Hepatocyte (in vitro differentiated cells): ENCODE results near the gene OSCAR. TPM values are rescaled to one million over a fixed set of nuclear protein-coding genes. Genes with fewer than 3 reads are reported as not detected.
"Not testable (repeated sequence)": the region's sequence is repeated elsewhere in the genome, so short reads cannot be mapped to it uniquely, and the experiment has no call there.

ENCODE experiments used
- DNase-seq: peaks from one replicate; pipeline ENCODE4 v3.0.0-alpha.2; 2016; ENCODE audit warnings: low spot score
- H2AFZ ChIP-seq: fragments of 200-600 bp; sonication (generic); 2 replicates; pipeline ENCODE4 v1.6.0; 2016; ENCODE audit warnings: antibody characterized with exemption, mild to moderate bottlenecking
- H3K27ac ChIP-seq: fragments of 200-600 bp; sonication (generic); 2 replicates; pipeline ENCODE4 v1.5.1; 2016; ENCODE audit warnings: mild to moderate bottlenecking
- H3K27me3 ChIP-seq: fragments of 200-600 bp; sonication (generic); 2 replicates; pipeline ENCODE4 v1.6.1; 2016
- H3K36me3 ChIP-seq: fragments of 200-600 bp; sonication (generic); replicated peaks from 2 replicates; pipeline ENCODE4 v1.5.1; 2016; ENCODE audit warnings: low read depth; ENCODE audit not compliant: insufficient read depth
- H3K4me1 ChIP-seq: fragments of 200-600 bp; sonication (generic); 2 replicates; pipeline ENCODE4 v1.5.1; 2016; ENCODE audit warnings: mild to moderate bottlenecking, moderate library complexity; ENCODE audit not compliant: insufficient read depth
- H3K4me2 ChIP-seq: fragments of 200-600 bp; sonication (generic); 2 replicates; pipeline ENCODE4 v1.6.0; 2016
- H3K4me3 ChIP-seq: fragments of 200-600 bp; sonication (generic); 2 replicates; pipeline ENCODE4 v1.5.1; 2016; ENCODE audit warnings: mild to moderate bottlenecking
- H3K79me2 ChIP-seq: fragments of 200-600 bp; sonication (generic); 2 replicates; pipeline ENCODE4 v1.6.0; 2017; ENCODE audit warnings: mild to moderate bottlenecking
- H3K9me2 ChIP-seq: fragments of 200-600 bp; sonication (generic); replicated peaks from 2 replicates; pipeline ENCODE4 v1.6.0; 2017; ENCODE audit warnings: mild to moderate bottlenecking; ENCODE audit not compliant: insufficient read depth
- H3K9me3 ChIP-seq: fragments of 200-600 bp; sonication (generic); 2 replicates; pipeline ENCODE4 v1.5.1; 2016; ENCODE audit warnings: low read depth, mild to moderate bottlenecking
- H4K20me1 ChIP-seq: fragments of 200-600 bp; sonication (generic); 2 replicates; pipeline ENCODE4 v1.6.0; 2016; ENCODE audit warnings: mild to moderate bottlenecking; ENCODE audit not compliant: insufficient read depth, poor library complexity, severe bottlenecking
- CTCF ChIP-seq: fragments of 200-600 bp; sonication (generic); IDR thresholded peaks from 2 replicates; pipeline ENCODE4 v1.5.1; 2016; ENCODE audit warnings: antibody characterized with exemption, mild to moderate bottlenecking; ENCODE audit not compliant: poor library complexity
- EZH2 ChIP-seq: fragments of 200-600 bp; sonication (generic); IDR thresholded peaks from 2 replicates; pipeline ENCODE4 v1.6.1; 2016; ENCODE audit warnings: antibody characterized with exemption, mild to moderate bottlenecking, borderline replicate concordance
- EZH2phosphoT487 ChIP-seq: fragments of 200-600 bp; sonication (generic); IDR thresholded peaks from one replicate; pipeline ENCODE4 v1.6.1; 2018; ENCODE audit warnings: antibody characterized with exemption, mild to moderate bottlenecking, low read depth, moderate library complexity; ENCODE audit not compliant: unreplicated experiment, severe bottlenecking
- WGBS: methylation state at CpG from one replicate; pipeline ENCODE4 v1.1.6; 2016; ENCODE audit warnings: low lambda C conversion rate; ENCODE audit errors: missing lambda C conversion rate; 5-methylcytosine and 5-hydroxymethylcytosine counted together
- polyA plus RNA-seq: library from polyadenylated mRNA; unstranded; fragments of >200 nt; fragmentation: Nextera tagmentation; extraction: Ambion mirVana; gene quantifications from 2 replicates; pipeline ENCODE4 v1.2.1, GENCODE V29; 2016
- total RNA-seq: library from RNA; depleted of rRNA; stranded (reverse); fragments of >200 nt; gene quantifications from 2 replicates; pipeline ENCODE4 v1.2.3, GENCODE V29; 2014

Gene OSCAR
- total and polyA plus RNA-seq, 2 experiments from 2014 or later = 0.16 TPM; not detected in 1

DNA sequence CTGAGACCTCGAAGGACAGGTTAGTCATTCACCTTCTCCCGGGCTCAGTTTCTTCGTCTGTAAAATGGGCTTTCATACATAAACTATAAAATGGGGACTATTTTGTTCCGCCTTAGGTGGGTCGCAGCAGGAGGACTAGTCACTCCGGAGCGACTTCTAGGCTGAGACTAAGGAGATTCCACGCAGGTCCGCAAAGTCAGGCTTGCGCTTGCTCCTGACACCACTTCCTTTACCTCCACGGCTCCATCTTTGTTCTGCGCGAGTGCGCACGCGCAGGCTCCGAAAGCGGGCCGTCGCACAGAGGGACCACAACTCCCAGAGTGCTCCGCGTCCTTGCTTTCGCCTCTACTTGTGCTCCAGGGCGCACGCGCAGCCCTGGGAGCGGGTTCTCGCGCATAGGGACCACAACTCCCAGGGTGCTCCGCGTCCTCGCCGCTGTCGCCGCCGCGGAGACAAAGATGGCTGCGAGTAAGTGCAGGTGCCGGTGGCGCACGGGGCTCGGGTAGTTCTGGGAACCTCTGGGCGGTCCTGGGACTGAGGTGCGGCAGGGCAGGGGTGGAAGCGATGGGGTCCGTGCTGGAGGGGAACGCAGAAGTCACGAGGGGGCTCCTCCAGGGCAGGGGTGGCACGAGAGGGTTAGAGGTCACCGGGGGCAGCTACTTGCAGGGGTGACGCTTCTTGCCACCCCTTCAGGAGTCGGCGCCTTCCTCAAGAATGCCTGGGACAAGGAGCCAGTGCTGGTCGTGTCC lies 2.0 kb upstream of the OSCAR start, which contains the start of gene NDUFA3:
TSS of gene NDUFA3 (plus strand) at position 435 of the 749 bp plus-strand sequence. CDS start at position 459, 24 bp downstream.
- no peak for TF ChIP-seq CTCF
- WGBS = 4% methylated on average over 53 of the region's 54 CpGs
- peak within 1 kb of the TSS; percentile 89 for H2AFZ ChIP-seq

GRCh38 chr19:54099903-54100255 lies 724 bp downstream of the OSCAR start:
- Histone ChIP-seq H3K79me2 (peaks cover 18% of the 10 kb centered on the region), H3K27me3 (peaks cover 10% of the 10 kb centered on the region), H3K4me1 (peaks cover 13% of the 10 kb centered on the region)
- WGBS = 80% methylated on average over 8 of the region's 9 CpGs
- H3K27ac ChIP-seq, H3K4me2 ChIP-seq, H2AFZ ChIP-seq, H3K36me3 ChIP-seq, H3K4me3 ChIP-seq, DNase-seq, H4K20me1 ChIP-seq, H3K9me2 ChIP-seq, H3K9me3 ChIP-seq: not testable (repeated sequence)

More for the DNA sequence above, 2.0 kb upstream of the OSCAR start, which contains the start of gene NDUFA3:
- Histone ChIP-seq H3K79me2 (peaks cover 22% of the 10 kb centered on the region), H3K36me3 (no peaks in the 10 kb centered on the region), H3K4me1 (peaks cover 3% of the 10 kb centered on the region), H3K9me3 (no peaks in the 10 kb centered on the region), H3K9me2 (no peaks in the 10 kb centered on the region), H3K27me3 (no peaks in the 10 kb centered on the region), H3K4me2 (peak within 1 kb of the TSS; percentile 89), H4K20me1 (no peaks in the 10 kb centered on the region), H3K4me3 (peak within 1 kb of the TSS; percentile 34), H3K27ac (peak within 1 kb of the TSS; percentile 39)
- DNase-seq = peak; percentile 99

GRCh38 chr19:54099190-54099902 lies 1.3 kb downstream of the OSCAR start:
- 93% methylated on average over 10 of the region's 12 CpGs for WGBS

More at GRCh38 chr19:54099190-54099902, 1.3 kb downstream of the OSCAR start:
- H3K4me3 ChIP-seq = no peak overlapping the region
- H4K20me1 ChIP-seq = no peaks in the 10 kb centered on the region
- H3K9me2 ChIP-seq = no peaks in the 10 kb centered on the region
- no peak overlapping the region for H3K4me2 ChIP-seq
- no peaks in the 10 kb centered on the region for H3K9me3 ChIP-seq
- H3K27me3 ChIP-seq = peaks cover 14% of the 10 kb centered on the region
- H2AFZ ChIP-seq = no peak overlapping the region
- no peak overlapping the region for H3K27ac ChIP-seq
- peaks cover 15% of the 10 kb centered on the region for H3K79me2 ChIP-seq
- peaks cover 13% of the 10 kb centered on the region for H3K4me1 ChIP-seq
- no peaks in the 10 kb centered on the region for H3K36me3 ChIP-seq
- DNase-seq = no peak
- TF ChIP-seq EZH2phosphoT487 (no peak), CTCF (no peak), EZH2 (no peak)
